Sigmoid colon (tissue), 7 donors: ENCODE results near the gene C8G. TPM values are rescaled to one million over a fixed set of nuclear protein-coding genes. Genes with fewer than 3 reads are reported as not detected.

ENCODE experiments used
- DNase-seq: peaks from one replicate; pipeline ENCODE4 v3.0.0-alpha.2; 2019
- H3K27ac ChIP-seq, 4 donors: fragments of 200-600 bp; sonication (generic); one replicate each; pipeline ENCODE4 v1.5.1; 2016 to 2019; ENCODE audit warnings: mild to moderate bottlenecking in 1 of 4
- H3K27me3 ChIP-seq, 3 donors: fragments of 200-600 bp; sonication (generic); one replicate each; pipeline ENCODE4 v1.5.1; 2019; ENCODE audit warnings: mild to moderate bottlenecking in 1 of 3
- H3K36me3 ChIP-seq, 4 donors: fragments of 200-600 bp; sonication (generic); one replicate each; pipeline ENCODE4 v1.5.1; 2016 to 2019
- H3K4me1 ChIP-seq, 4 donors: fragments of 200-600 bp; sonication (generic); one replicate each; pipeline ENCODE4 v1.5.1; 2017 to 2019
- H3K4me3 ChIP-seq, 4 donors: fragments of 200-600 bp; sonication (generic); one replicate each; pipeline ENCODE4 v1.5.1; 2017 to 2019; ENCODE audit warnings: mild to moderate bottlenecking in 2 of 4, moderate library complexity in 1 of 4
- H3K9me3 ChIP-seq, 4 donors: fragments of 200-600 bp in 3 of 4; sonication (generic) in 3 of 4; one replicate each; pipeline versions ENCODE4 v1.5.1 to v1.6.1; 2013 to 2019
- EP300 ChIP-seq, 4 donors: sonication (generic); formaldehyde crosslinking; IDR thresholded peaks; one replicate each; pipeline ENCODE4 v1.6.1; 2017; ENCODE audit warnings: antibody characterized with exemption in 4 of 4
- POLR2A ChIP-seq, 2 donors: fragments of 450-650 bp; IDR thresholded peaks; one replicate each; pipeline ENCODE4 v1.6.1; 2016; ENCODE audit warnings: antibody characterized with exemption in 2 of 2, mild to moderate bottlenecking in 2 of 2, moderate library complexity in 2 of 2
- POLR2AphosphoS5 ChIP-seq, 4 donors: sonication (generic); formaldehyde crosslinking; IDR thresholded peaks; one replicate each; pipeline ENCODE4 v1.6.1; 2017; ENCODE audit warnings: antibody characterized with exemption in 4 of 4
- WGBS, 2 donors: extraction: QIAGEN DNeasy Blood & Tissue Kit; methylation state at CpG; one replicate each; pipeline ENCODE4 v1.1.7; 2013; 5-methylcytosine and 5-hydroxymethylcytosine counted together
- intact Hi-C: fragments of 100-400 bp; cut with DNase I; formaldehyde crosslinking; loops from one replicate; pipeline ENCODE4 v1.15.1; 2023
- polyA plus RNA-seq, 3 donors: library from polyadenylated mRNA; stranded (reverse); fragments of 200-250 nt; gene quantifications; one replicate each; pipeline ENCODE4 v1.2.3, GENCODE V29; 2013
- total RNA-seq, 4 donors: library from RNA; depleted of rRNA; stranded (reverse); fragments of >200 nt; gene quantifications; one replicate each; pipeline ENCODE4 v1.1.0, GENCODE V29; 2016
- TF ChIP-seq, protein P1 (sequence below), 4 experiments: fragments of 450-650 bp in 3 of 4; fragments of 200-600 bp in 1 of 4; IDR thresholded peaks; one replicate each; pipeline ENCODE4 v1.5.1; 2016 to 2019; ENCODE audit warnings: antibody characterized with exemption in 4 of 4, mild to moderate bottlenecking in 3 of 4, moderate library complexity in 2 of 4
- donor health status: healthy with polysubstance abuse.
- donor health status: Bipolar disorder and iron deficiency.
- donor health status: healthy.

C8G gene
- total and polyA plus RNA-seq, 7 donors = 4.2 to 11.1 (median 5.4) TPM; not detected in 4

DNA sequence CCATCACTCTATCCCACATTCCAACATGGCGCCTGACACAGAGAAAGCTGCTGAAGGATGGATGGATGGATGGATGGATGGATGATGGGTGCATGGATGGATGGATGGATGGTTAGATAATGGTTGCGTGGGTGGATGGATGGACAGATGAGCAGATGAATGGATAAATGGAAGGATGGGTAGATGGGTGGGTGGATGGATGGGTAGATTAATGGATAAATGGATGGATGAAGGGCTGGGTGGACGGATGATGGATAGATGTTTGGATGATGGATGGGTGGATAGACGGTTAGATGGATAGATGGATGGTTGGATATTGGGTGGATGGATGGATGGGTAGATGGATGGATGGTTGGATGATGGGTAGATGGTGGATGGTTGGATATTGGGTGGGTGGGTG is 11.6 kb downstream of the C8G start:
- H3K27me3 ChIP-seq = no peaks in the 10 kb centered on the region
- H3K36me3 ChIP-seq = no peaks in the 10 kb centered on the region
- no peak overlapping the region for H3K27ac ChIP-seq
- DNase-seq = no peak
- no peak overlapping the region for H3K4me3 ChIP-seq
- H3K9me3 ChIP-seq = no peaks in the 10 kb centered on the region
- 96 to 97% methylated on average over 4 of the region's 4 CpGs for WGBS, 2 donors
- TF ChIP-seq, protein P1, sequence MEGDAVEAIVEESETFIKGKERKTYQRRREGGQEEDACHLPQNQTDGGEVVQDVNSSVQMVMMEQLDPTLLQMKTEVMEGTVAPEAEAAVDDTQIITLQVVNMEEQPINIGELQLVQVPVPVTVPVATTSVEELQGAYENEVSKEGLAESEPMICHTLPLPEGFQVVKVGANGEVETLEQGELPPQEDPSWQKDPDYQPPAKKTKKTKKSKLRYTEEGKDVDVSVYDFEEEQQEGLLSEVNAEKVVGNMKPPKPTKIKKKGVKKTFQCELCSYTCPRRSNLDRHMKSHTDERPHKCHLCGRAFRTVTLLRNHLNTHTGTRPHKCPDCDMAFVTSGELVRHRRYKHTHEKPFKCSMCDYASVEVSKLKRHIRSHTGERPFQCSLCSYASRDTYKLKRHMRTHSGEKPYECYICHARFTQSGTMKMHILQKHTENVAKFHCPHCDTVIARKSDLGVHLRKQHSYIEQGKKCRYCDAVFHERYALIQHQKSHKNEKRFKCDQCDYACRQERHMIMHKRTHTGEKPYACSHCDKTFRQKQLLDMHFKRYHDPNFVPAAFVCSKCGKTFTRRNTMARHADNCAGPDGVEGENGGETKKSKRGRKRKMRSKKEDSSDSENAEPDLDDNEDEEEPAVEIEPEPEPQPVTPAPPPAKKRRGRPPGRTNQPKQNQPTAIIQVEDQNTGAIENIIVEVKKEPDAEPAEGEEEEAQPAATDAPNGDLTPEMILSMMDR (IDR thresholded peaks at IDR 0.05) = no peak
- no peaks in the 10 kb centered on the region for H3K4me1 ChIP-seq
- intact Hi-C loops = no loop called here

DNA sequence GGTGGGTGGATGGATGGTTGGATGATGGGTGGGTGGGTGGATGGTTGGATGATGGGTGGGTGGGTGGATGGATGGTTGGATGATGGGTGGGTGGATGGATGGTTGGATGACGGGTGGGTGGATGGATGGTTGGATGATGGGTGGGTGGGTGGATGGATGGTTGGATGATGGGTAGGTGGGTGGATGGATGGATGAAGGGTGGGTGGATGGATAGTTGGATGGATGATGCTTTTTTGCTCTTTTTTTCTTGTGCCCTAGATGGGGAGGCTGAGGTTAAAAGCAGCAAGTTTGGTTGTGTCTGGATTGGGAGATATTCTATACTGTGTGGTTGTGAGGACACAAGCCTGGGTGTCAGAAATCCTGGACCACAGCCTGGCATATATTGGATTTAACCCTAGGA is 12.4 kb downstream of the C8G start:
- no peaks in the 10 kb centered on the region for H3K4me1 ChIP-seq
- WGBS, 2 donors = 94 to 97% methylated on average over 1 of the region's 1 CpG
- H3K27ac ChIP-seq = no peak overlapping the region
- H3K4me3 ChIP-seq = no peak overlapping the region
- H3K36me3 ChIP-seq = no peaks in the 10 kb centered on the region
- no peaks in the 10 kb centered on the region for H3K9me3 ChIP-seq
- TF ChIP-seq, protein P1 (IDR thresholded peaks at IDR 0.05) = no peak
- TF ChIP-seq POLR2AphosphoS5 (IDR thresholded peaks at IDR 0.05) (no peak), EP300 (IDR thresholded peaks at IDR 0.05) (no peak), POLR2A (IDR thresholded peaks at IDR 0.05) (no peak)
- no peaks in the 10 kb centered on the region for H3K27me3 ChIP-seq
- intact Hi-C loops = no loop called here
- DNase-seq = no peak

GRCh38 chr9:136957901-136958300 is 12.9 kb downstream of the C8G start:
- H3K4me1 ChIP-seq = no peaks in the 10 kb centered on the region
- TF ChIP-seq POLR2AphosphoS5 (IDR thresholded peaks at IDR 0.05) = no peak
- TF ChIP-seq, protein P1 (IDR thresholded peaks at IDR 0.05) = no peak
- TF ChIP-seq POLR2A (IDR thresholded peaks at IDR 0.05) = no peak

GRCh38 chr9:136958473-136958872 is 13.4 kb downstream of the C8G start:
- Histone ChIP-seq H3K27me3 (no peaks in the 10 kb centered on the region), H3K27ac (no peak overlapping the region), H3K9me3 (no peaks in the 10 kb centered on the region), H3K4me3 (no peak overlapping the region), H3K36me3 (no peaks in the 10 kb centered on the region), H3K4me1 (no peaks in the 10 kb centered on the region)
- 95 to 96% methylated on average over 7 of the region's 7 CpGs for WGBS, 2 donors
- intact Hi-C loops = no loop called here
- TF ChIP-seq, protein P1 (IDR thresholded peaks at IDR 0.05) = no peak
- TF ChIP-seq EP300 (IDR thresholded peaks at IDR 0.05) (no peak), POLR2AphosphoS5 (IDR thresholded peaks at IDR 0.05) (no peak), POLR2A (IDR thresholded peaks at IDR 0.05) (no peak)
- DNase-seq = no peak

More at GRCh38 chr9:136957901-136958300, 12.9 kb downstream of the C8G start:
- Histone ChIP-seq H3K27ac (no peak overlapping the region), H3K9me3 (no peaks in the 10 kb centered on the region), H3K27me3 (no peaks in the 10 kb centered on the region), H3K4me3 (no peak overlapping the region), H3K36me3 (no peaks in the 10 kb centered on the region)
- intact Hi-C loops = no loop called here
- DNase-seq = no peak
- WGBS, 2 donors = 92 to 93% methylated on average over 6 of the region's 6 CpGs
